Ascending aorta (tissue), 2 donors: Measurements from ENCODE around the gene CCDC187. TPM values are rescaled to one million over a fixed set of nuclear protein-coding genes. Genes with fewer than 3 reads are reported as not detected.

ENCODE experiments used
- DNase-seq, 2 donors: peaks; one replicate each; pipeline ENCODE4 v3.0.0-alpha.2; 2019; ENCODE audit warnings: low spot score in 2 of 2
- H3K27ac ChIP-seq, 2 donors: fragments of 200-600 bp; sonication (generic); one replicate each; pipeline ENCODE4 v1.5.1; 2016 to 2017; ENCODE audit warnings: mild to moderate bottlenecking in 1 of 2
- H3K27me3 ChIP-seq: fragments of 200-600 bp; sonication (generic); one replicate; pipeline ENCODE4 v1.5.1; 2017
- H3K36me3 ChIP-seq, 2 donors: fragments of 200-600 bp; sonication (generic); one replicate each; pipeline ENCODE4 v1.5.1; 2016
- H3K4me1 ChIP-seq, 2 donors: fragments of 200-600 bp; sonication (generic); one replicate each; pipeline ENCODE4 v1.5.1; 2016 to 2017; ENCODE audit warnings: mild to moderate bottlenecking in 1 of 2
- H3K4me3 ChIP-seq, 2 donors: fragments of 200-600 bp; sonication (generic); one replicate each; pipeline ENCODE4 v1.5.1; 2016 to 2017; ENCODE audit warnings: mild to moderate bottlenecking in 1 of 2
- H3K9me3 ChIP-seq, 2 donors: fragments of 200-600 bp; sonication (generic); one replicate each; pipeline ENCODE4 v1.5.1; 2016
- intact Hi-C: fragments of 100-400 bp; cut with DNase I; formaldehyde crosslinking; loops from one replicate; pipeline ENCODE4 v1.15.1; 2023
- total RNA-seq: library from RNA; depleted of rRNA; stranded (reverse); fragments of >200 nt; gene quantifications from one replicate; pipeline ENCODE4 v1.1.0, GENCODE V29; 2016
- TF ChIP-seq, protein P1 (sequence below), 3 experiments: fragments of 200-600 bp in 2 of 3; fragments of 450-650 bp in 1 of 3; sonication (generic) in 2 of 3; IDR thresholded peaks; one replicate each; pipeline ENCODE4 v1.5.1; 2016 to 2019; ENCODE audit warnings: antibody characterized with exemption in 3 of 3, mild to moderate bottlenecking in 1 of 3, moderate library complexity in 1 of 3

CCDC187 gene
- total RNA-seq, 1 donor from 2014 or later, result under 0.01 TPM

DNA sequence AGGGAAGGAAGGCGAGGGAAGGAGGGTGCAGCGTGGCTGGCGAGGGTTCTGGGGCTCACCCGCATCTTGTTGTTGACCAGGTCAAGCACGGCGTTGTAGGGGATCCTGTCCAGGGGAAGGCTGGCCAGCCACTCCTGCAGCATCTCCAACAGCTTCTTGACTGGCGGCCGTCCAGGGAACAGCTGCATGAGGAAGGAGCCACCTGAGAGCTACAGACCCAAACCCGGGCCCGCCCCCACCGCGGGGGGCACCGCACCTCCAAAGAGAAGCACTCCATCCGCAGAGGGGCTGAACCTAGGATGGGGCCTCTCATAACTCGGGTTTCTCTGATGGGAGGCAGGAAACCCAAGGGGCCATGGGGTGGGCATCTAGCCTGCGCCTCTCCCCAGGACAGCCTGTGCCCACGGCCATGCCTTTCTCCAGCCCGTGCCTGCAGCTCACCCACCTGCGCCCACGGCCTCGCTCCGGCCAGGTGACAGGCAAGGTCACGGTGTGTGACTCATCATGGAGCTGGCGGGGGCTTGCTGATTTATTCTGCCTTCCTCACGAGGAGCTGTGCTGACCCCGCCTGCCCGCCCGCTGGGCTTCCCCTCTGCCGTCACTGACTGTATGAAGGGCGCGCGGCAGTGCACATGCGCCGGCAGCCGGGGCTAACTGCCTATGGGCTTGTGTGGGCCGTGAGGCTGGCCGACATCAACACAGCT is 87.2 kb downstream of the CCDC187 start:
- Histone ChIP-seq H3K36me3 (peaks cover 24 to 81% of the 10 kb centered on the region in 2 donors), H3K27me3 (no peaks in the 10 kb centered on the region), H3K27ac (no peak overlapping the region), H3K4me1 (no peaks in the 10 kb centered on the region), H3K4me3 (no peak overlapping the region), H3K9me3 (no peaks in the 10 kb centered on the region)
- DNase-seq, result no peak
- TF ChIP-seq, protein P1, sequence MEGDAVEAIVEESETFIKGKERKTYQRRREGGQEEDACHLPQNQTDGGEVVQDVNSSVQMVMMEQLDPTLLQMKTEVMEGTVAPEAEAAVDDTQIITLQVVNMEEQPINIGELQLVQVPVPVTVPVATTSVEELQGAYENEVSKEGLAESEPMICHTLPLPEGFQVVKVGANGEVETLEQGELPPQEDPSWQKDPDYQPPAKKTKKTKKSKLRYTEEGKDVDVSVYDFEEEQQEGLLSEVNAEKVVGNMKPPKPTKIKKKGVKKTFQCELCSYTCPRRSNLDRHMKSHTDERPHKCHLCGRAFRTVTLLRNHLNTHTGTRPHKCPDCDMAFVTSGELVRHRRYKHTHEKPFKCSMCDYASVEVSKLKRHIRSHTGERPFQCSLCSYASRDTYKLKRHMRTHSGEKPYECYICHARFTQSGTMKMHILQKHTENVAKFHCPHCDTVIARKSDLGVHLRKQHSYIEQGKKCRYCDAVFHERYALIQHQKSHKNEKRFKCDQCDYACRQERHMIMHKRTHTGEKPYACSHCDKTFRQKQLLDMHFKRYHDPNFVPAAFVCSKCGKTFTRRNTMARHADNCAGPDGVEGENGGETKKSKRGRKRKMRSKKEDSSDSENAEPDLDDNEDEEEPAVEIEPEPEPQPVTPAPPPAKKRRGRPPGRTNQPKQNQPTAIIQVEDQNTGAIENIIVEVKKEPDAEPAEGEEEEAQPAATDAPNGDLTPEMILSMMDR (IDR thresholded peaks at IDR 0.05), result no peak
- intact Hi-C loops, result no loop called here

DNA sequence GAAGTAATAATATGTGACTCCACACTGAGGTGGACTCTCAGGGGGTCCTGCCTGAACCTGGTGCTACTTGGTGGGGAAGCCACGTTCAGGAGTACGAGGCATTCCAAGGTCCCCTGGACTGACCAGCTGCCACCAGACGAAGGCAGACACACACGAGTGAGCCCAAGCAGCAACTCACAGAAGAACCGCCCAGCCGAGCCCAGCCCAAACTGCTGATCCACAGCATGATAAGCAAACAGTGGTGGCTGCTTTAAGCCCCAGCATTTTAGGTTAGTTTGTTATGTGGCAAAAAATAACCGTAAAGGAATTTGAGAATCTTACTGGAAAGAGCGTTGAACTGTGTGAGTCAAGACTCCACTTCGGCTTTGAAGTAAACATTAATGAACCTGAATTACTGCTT is 90.2 kb downstream of the CCDC187 start:
- no peak for DNase-seq
- H3K36me3 ChIP-seq, result peaks cover 25 to 80% of the 10 kb centered on the region in 2 donors
- intact Hi-C loops, result no loop called here
- no peaks in the 10 kb centered on the region for H3K9me3 ChIP-seq
- no peaks in the 10 kb centered on the region for H3K27me3 ChIP-seq
- H3K4me3 ChIP-seq, result no peak overlapping the region
- H3K27ac ChIP-seq, result no peak overlapping the region
- no peaks in the 10 kb centered on the region for H3K4me1 ChIP-seq
- TF ChIP-seq, protein P1 (IDR thresholded peaks at IDR 0.05), result no peak

DNA sequence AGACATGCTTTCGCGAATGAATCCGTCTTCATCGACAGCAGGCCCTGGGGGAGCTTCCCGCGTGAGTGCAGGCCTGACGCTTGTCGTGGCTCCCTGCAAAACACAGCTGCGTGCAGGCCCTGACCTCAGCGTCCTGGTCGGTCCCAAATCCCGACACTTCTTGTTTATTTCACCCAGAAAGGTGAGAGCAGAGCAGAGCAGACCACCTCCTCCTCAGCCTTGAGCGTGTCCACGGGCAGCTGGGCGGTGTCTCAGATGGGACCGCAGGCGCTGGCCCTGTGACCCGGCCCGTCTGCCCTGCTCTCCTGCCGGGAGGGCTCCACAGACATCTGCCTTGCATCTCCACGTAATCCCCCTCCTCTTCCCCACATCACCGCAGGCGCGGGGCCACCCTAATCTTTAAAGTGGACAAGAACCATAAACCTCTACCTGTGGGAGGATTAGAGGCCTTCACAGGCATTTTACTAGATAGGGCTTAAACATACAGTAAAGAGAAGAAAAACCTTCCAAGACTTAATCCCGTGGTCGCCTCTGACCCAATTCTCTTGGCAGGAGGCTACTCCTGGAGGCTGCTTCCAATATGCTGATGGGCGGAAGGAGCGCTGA is 91.4 kb downstream of the CCDC187 start:
- H3K27me3 ChIP-seq, result no peaks in the 10 kb centered on the region
- DNase-seq, result no peak
- H3K4me3 ChIP-seq, result no peak overlapping the region
- H3K36me3 ChIP-seq, result peaks cover 25 to 68% of the 10 kb centered on the region in 2 donors
- no peaks in the 10 kb centered on the region for H3K9me3 ChIP-seq
- no peak overlapping the region for H3K27ac ChIP-seq
- TF ChIP-seq, protein P1 (IDR thresholded peaks at IDR 0.05), result no peak
- H3K4me1 ChIP-seq, result no peaks in the 10 kb centered on the region
- intact Hi-C loops, result no loop called here

DNA sequence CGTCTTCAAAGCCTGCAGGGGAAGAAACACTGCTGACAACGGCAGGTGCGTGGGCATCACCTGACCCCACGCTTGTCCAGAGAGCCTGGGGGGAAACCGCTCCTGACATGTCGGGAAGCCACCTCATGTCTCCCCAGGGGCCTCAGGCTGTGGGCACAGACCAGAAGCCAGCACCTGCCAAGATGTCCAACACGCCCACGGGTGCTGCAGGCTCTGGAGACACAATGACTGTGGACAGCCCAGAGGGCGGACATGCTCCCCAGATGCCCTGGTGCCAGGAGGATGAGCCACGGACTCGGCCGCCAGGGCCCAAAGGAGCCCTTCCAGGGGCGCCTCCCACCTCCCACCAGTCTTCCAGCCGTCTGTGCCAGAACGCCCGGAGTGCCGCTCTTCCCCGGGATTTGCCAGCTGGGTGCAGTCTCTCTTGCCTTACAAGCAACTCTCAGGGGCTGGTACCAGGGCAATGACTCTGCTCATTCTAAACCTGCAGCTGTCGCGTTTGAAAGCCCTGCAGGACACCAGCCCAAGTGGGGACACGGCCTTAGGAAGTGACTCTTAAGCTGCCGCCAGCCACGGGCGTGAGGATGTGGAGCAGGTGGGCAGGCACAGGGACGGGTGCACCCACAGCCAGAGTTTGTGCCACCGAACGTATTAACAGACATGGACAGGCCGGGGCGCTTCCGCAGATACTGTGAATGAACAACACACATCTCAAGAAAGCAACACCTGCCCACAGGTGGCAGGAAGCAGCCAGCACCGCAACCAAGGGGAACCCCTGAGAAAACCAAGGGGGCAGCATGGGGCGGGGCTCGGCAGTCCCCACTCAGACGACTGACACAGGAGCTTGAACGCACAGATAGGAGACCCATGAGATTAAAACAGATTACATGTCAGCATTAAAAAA is 92.2 kb downstream of the CCDC187 start:
- Histone ChIP-seq H3K27ac (no peak overlapping the region), H3K9me3 (no peaks in the 10 kb centered on the region), H3K36me3 (peaks cover 25 to 60% of the 10 kb centered on the region in 2 donors), H3K27me3 (no peaks in the 10 kb centered on the region), H3K4me1 (no peaks in the 10 kb centered on the region), H3K4me3 (no peak overlapping the region)
- no peak for DNase-seq
- TF ChIP-seq, protein P1 (IDR thresholded peaks at IDR 0.05), result no peak
- intact Hi-C loops, result no loop called here

DNA sequence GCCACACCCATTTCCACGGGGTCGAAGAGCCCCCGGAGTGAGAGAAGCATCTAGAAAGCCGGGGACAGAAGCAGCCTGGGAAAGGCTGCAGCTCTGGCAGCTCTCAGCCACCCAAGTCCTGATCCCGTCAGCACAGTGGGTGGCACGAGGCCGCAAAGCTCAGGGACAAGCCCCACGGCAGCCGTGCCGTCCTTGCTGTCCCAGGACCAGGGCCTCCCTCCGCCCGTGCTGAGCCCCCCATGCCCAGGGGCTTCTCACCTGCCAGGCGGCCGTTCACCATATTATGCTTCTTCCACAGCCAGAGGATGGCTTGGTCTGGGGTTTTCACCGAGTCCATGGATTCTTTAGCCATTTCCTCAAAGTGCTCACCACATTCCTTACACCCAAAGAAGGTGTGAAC is 92.9 kb downstream of the CCDC187 start:
- H3K36me3 ChIP-seq, result peaks cover 23 to 55% of the 10 kb centered on the region in 2 donors
- intact Hi-C loops, result no loop called here
- H3K9me3 ChIP-seq, result no peaks in the 10 kb centered on the region
- TF ChIP-seq, protein P1 (IDR thresholded peaks at IDR 0.05), result no peak
- no peak overlapping the region for H3K4me3 ChIP-seq
- no peak for DNase-seq
- no peak overlapping the region for H3K27ac ChIP-seq
- H3K4me1 ChIP-seq, result no peaks in the 10 kb centered on the region
- H3K27me3 ChIP-seq, result no peaks in the 10 kb centered on the region
